DMS114 treated with DMSO at 0.1 percent for 48 hours (cell line): ENCODE results near the gene ISLR.

Source experiments
- DNase-seq: peaks from one replicate; lab custom pipeline; 2025; ENCODE audit not compliant: unreplicated experiment; lab: John Stamatoyannopoulos, UW

The ISLR gene

DNA sequence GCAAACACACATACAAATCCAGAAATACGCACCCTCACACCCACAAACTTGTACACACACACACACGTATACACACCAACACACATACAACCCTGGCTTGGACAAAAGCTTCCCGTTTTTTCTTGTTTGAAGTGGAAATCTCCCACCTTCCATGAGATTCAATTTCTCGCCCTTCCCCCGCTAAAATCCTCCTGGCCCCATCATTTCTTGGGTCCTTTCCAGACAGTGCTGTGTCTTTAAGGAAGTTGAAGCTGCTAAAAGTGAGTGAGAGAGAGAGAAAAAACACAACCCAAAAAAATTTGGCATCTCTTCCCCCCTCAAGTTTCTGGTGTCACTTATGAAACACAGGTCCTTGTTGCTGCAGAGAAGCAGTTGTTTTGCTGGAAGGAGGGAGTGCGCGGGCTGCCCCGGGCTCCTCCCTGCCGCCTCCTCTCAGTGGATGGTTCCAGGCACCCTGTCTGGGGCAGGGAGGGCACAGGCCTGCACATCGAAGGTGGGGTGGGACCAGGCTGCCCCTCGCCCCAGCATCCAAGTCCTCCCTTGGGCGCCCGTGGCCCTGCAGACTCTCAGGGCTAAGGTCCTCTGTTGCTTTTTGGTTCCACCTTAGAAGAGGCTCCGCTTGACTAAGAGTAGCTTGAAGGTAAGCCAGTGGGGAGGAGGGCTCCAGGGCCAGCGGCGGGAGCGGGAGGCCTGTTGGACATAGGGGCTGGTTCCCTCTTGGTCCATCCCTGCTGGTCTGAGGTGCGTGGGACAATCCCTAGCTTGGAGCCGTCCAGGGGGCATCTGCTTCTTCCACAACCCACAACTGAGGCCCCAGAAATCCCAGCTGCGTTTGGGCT lies at the start of gene ISLR:
Gene ISLR (plus strand): TSS at position 331 of the 839 bp plus-strand sequence. CDS start 1,149 bp downstream, outside the sequence.
- DNase-seq, result no peak

GRCh38 chr15:74124196-74124595 lies 49.3 kb upstream of the ISLR start:
- no peak for DNase-seq

DNA sequence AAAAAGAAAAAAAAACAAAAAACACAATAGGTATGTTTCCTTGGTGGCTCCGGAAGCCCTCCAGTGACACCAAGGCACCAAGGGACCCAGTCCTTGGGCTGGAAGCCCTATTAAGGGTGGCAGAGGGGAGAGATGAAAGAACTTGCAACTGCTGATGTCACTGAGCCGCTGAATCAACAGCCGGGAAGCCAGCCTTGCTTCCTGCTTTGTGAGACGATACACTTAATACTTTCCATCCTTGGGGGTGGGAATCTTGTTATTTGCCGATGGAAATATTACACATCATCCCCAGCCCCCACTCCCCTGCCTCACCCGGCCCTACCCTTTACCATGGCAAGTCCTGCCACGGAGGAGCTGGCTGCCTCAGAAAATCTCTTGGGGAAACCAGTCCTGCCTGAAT lies 48.8 kb upstream of the ISLR start:
- DNase-seq, result no peak

DNA sequence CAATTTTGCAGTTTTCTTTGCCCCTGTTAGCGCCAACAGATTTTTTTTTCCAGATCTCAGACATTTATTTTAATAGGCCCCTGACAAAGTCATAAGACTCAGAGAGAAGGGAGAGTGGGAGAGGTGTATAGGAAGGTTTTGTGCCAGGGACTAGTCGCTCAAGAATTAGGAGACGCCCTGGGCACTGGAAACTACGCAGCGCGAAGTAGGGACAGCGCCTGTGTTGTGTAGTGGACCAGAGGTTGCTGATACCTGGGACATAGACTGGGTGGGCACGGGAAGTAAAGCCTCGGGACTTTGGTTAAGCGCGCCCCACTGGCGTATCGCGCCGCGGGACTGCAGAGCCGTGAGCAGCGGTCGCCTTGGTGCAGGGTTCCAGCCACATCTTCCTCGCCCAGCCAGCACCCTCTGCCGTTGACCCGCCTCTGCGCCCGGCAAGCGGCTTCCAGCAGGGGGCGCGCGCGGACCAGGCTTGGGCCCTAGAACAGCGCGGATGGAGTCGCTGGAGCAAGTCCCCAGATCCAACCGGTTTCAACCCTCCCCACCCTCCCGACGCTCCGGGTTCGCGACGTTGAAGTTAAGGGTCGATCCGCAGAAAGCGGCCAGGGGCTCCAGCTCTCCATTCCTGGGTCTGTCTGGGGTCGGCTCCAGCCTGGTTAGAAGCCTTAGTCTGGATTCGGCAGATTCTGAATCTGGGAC lies 46.1 kb upstream of the ISLR start:
- DNase-seq, result peak; percentile 90

DNA sequence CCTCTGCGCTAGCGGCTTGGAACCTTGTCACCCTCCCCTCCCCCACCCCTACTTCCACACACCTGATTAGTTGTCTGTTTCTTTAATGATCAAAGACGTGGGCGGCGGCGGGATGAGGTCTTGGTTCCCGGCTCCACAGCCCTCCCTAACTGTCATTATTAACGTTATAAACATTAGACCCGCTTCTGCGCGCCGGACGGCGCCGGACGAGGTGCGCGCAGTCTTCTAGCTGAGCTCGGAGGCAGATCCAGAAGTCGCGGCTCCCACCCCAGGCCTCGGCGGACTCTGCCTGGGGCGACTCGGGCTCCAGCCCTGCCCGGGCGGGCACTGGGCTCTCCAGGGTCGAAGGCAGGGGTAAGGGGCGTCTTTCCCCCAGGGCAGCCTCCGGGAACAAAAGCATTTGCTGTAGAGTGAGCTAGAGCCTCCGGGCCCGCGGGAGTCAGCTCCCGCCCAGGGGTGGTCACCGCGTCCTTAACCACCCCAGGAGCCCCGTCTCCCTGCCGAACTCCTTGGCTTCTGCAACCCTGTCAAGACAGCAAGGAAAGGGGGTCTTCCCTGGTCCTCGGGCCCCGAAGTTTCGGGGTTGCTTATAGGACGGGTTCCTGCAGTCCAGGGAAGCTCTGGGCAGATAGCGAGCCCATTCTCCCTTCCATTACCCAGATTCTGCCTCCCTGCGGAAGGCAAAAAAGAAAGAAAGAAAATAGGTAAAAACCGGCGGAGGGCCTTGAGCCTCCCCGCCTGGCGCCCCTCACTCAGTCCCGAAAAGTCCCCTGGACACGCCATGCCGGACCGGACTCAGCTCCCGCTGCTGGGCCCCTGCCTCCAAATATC lies 45.3 kb upstream of the ISLR start:
- no peak for DNase-seq

- DNase-seq, result no peak
Measured at GRCh38 chr15:74128785-74129585, 44.5 kb upstream of the ISLR start.

DNA sequence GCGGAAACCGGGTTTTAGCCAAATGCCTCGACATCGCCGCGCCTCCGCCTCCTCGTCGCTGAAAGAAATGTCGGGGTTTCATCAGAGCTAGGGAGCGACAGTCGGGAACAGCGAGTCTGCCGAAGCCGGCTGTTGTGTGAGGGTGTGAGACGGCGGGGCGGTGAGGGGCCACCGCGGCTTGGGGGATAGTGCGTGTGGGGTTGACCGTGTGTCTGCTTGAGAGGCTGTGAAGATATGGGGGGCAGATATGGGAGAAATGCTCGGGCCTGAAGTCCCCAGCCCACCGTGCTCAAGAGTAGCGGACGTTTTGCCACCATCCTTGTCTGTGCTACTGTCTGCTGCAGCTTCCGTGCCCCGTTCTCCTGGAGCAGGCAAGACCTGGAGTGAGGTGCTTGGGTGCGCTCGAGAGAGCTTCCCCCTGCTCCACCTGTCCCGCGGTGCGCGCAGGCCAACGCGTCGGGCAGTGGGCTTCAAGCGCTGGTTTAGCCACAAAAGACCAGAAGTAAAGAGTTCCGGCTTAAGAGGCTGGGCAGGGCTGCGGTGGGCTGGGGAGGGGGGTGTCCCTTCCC lies 43.8 kb upstream of the ISLR start:
- no peak for DNase-seq

DNA sequence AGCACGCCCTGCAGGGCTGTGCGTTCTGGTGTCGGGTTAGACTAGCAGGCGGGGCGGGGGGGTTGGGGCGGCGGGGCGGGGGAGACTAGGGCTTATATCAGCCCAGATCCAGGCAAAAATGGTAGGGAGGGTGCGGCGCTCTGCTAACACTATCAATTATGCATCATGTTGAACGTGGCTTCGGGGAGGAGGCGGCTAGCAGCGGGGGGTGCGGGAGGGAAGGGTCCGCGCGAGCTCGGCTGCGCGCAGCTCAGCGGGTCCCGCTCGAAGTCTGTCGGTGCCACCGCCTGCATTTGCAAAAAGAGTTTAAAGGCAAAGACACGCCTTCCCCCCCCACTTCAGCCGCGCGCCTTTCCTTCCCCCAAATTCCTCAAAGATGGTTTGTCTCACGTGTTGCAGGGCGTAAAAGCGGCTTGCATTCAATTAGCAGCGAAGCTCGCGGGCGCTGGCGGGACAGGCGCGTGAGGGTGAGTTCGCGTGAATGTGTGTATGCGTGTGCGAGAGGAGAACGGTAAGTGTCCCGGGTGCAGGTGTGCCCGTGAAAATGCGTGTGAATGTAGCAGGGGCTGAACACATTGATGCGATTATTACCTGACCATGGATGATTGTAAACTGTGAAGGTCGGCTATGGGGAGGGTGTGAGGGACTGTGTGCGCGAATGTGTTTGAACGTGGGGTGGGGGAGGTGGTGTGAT lies 43.2 kb upstream of the ISLR start, which contains the start of gene ISLR2:
Gene ISLR2 (plus strand): TSS at position 432 of the 694 bp plus-strand sequence. CDS start 2,169 bp downstream, outside the sequence.
- no peak for DNase-seq

DNA sequence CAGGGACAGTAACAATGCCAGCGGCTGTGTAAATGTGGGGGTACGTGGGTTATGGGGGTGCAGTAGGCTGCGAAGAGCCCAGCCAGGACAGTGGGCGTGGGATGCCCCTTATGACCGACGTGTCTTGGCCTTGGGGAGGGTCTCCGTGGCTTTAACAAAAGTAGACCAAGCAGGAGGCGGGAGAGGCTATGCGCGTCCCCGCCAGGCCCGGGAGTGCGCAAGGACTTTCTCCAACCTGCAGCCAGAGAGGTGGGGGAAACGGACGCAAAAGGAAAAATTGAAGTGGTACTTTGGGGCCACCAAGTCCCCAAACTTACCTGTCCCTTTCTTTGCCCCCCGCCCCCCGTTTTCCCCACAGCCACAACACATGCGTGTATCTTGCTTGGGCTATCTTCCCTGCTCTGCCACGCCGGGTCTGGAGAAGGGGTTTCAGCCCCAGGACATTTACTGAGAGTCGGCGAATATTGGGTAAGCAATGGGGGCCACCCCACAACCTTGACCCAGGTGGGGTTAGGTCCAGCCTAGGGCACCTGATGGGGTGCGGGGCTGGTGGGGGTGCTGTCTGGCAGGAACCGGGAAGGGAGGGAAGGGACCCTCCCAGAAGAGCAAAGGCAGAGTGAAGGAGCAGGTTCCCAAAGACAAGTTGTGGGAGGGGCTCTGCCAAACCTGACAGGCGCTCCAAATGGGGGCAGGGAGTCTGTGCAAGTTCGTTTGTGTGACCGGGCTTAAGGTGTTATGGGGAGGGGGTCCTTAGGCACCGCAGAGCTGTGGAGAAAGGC lies 42.5 kb upstream of the ISLR start:
- DNase-seq, result no peak

DNA sequence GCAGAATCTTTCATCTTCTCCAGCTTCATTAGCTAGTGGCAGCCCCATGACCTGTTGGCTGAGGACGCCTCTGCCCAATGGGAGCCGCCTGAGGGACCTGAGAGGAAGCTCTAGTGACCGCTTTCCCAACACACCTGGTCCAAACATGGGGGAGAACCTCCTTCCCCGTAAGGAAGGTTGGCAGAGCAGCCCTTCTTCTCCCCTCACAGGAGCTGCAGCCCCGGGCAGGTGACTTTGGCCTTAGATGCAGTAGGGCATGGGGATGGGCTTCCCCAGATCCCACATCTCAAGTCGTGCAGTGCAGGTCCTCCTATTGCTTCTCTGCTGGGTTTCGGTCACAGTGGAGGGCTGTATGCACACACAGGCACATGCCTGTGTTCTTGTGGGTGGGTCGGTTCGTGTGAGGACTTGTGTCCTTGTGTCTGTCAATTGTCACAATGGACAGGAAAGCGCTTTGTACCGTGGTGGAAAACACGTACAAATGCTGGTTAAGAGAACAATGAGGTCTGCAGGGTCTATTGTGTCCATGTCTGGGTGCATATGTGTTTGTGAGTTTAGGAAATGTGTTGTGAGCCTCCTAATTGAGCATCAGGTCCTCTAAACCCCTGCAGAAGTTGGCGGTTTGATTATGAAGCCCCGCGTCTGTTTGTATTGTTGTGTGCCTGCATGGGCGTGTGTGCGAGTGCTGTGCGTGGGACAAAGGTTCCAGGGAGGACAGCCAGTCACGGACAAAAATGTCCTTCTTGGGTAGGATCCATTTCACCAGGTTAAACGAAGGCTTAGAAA lies 41.7 kb upstream of the ISLR start:
- DNase-seq, result no peak

- DNase-seq, result no peak
Measured at GRCh38 chr15:74132681-74133651, 40.5 kb upstream of the ISLR start.

- no peak for DNase-seq
Measured at GRCh38 chr15:74133694-74134386, 39.7 kb upstream of the ISLR start.

DNA sequence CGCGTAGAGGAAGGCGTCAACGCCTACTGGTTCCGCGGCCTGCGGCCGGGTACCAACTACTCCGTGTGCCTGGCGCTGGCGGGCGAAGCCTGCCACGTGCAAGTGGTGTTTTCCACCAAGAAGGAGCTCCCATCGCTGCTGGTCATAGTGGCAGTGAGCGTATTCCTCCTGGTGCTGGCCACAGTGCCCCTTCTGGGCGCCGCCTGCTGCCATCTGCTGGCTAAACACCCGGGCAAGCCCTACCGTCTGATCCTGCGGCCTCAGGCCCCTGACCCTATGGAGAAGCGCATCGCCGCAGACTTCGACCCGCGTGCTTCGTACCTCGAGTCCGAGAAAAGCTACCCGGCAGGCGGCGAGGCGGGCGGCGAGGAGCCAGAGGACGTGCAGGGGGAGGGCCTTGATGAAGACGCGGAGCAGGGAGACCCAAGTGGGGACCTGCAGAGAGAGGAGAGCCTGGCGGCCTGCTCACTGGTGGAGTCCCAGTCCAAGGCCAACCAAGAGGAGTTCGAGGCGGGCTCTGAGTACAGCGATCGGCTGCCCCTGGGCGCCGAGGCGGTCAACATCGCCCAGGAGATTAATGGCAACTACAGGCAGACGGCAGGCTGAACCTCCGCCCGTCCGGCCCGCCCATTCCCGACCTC lies 39.0 kb upstream of the ISLR start:
- no peak for DNase-seq

DNA sequence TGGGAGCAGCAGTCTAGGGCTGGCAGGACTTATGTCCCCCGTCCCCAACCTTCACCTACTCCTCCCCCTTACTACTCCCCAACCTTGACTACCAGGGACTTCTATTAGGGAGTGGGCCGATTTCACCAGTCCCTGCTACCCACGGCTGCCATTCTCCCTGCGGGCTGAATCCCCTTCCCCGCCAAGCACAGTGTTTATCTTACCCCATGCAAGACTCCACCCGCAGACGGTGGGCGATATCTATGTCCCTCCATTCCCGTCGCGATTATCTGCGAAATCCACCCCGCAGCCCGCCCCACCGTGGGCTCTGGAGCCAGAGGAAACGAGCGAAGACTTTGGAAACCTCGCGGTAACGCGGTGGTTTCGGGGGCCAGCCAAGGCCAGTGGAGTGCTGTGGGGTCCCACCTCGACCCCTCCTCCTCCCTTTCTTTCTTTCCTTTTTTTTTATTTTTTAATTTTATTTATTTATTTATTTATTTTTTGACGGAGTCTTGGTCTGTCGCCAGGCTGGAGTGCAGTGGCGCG lies 38.4 kb upstream of the ISLR start:
- no peak for DNase-seq

- no peak for DNase-seq
Measured at GRCh38 chr15:74136540-74136813, 37.0 kb upstream of the ISLR start.
